Peyer's patch (tissue), 4 donors: ENCODE data around the gene PLB1.

Source experiments
- POLR2A ChIP-seq, 2 donors: fragments of 450-650 bp; IDR thresholded peaks; one replicate each; pipeline ENCODE4 v1.5.1; 2017; ENCODE audit warnings: antibody characterized with exemption in 2 of 2, mild to moderate bottlenecking in 2 of 2, moderate library complexity in 2 of 2
- TF ChIP-seq, protein P1 (sequence below), 6 experiments: fragments of 450-650 bp in 4 of 6; fragments of 200-600 bp in 2 of 6; sonication (generic) in 1 of 6; IDR thresholded peaks; one replicate each; pipeline ENCODE4 v1.5.1; 2017 to 2019; ENCODE audit warnings: antibody characterized with exemption in 6 of 6, mild to moderate bottlenecking in 3 of 6, moderate library complexity in 1 of 6

DNA sequence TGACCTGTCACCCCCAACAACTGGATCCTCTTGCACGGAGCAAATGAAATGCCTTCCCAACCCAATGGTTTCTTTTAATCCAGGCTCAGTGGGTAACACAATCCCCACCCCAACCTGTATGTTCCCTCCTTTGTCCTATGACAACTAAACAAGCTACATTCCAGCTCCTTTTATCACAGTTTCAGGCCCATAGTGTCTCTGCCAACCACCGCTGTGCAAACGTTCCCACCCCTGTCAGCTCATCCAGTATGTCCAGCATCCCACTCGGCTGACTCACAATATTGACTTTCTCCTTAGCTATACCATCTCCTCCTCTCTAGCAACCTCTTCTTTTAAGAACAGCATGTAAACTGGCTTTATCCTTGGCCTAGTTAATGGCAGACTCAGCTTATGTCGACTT lies 137.9 kb downstream of the PLB1 start:
- TF ChIP-seq, protein P1, sequence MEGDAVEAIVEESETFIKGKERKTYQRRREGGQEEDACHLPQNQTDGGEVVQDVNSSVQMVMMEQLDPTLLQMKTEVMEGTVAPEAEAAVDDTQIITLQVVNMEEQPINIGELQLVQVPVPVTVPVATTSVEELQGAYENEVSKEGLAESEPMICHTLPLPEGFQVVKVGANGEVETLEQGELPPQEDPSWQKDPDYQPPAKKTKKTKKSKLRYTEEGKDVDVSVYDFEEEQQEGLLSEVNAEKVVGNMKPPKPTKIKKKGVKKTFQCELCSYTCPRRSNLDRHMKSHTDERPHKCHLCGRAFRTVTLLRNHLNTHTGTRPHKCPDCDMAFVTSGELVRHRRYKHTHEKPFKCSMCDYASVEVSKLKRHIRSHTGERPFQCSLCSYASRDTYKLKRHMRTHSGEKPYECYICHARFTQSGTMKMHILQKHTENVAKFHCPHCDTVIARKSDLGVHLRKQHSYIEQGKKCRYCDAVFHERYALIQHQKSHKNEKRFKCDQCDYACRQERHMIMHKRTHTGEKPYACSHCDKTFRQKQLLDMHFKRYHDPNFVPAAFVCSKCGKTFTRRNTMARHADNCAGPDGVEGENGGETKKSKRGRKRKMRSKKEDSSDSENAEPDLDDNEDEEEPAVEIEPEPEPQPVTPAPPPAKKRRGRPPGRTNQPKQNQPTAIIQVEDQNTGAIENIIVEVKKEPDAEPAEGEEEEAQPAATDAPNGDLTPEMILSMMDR (IDR thresholded peaks at IDR 0.05), result no peak
- TF ChIP-seq POLR2A (IDR thresholded peaks at IDR 0.05), result no peak
